SK-N-SH (cell line): ENCODE measurements around the gene RPL10. TPM values are rescaled to one million over a fixed set of nuclear protein-coding genes. Genes with fewer than 3 reads are reported as not detected.
A peak's percentile ranks its signal among the peaks of the same experiment; 100 is the strongest.

Experiments used
- CTCF ChIA-PET: fragments of 300-600, 350-600 bp; formaldehyde crosslinking; extraction: SDS; loops from one replicate; lab custom pipeline; 2021; lab: Yijun Ruan, JAX
- POLR2A ChIA-PET: fragments of 350-600 bp; sonication (Branson Sonifier 250); formaldehyde crosslinking; extraction: SDS; loops from one replicate; lab custom pipeline; 2020; ENCODE audit warnings: antibody characterized with exemption, inconsistent platforms; lab: Yijun Ruan, JAX
- DNase-seq: peaks from one replicate; pipeline ENCODE4 v3.0.0; 2012
- H2AFZ ChIP-seq: fragments of 200-600 bp; sonication (generic); 2 replicates; pipeline ENCODE4 v1.8.1; 2016; ENCODE audit warnings: antibody characterized with exemption, mild to moderate bottlenecking, low read depth
- H3F3A ChIP-seq: fragments of 200-600 bp; sonication (generic); replicated peaks from 2 replicates; pipeline ENCODE3; 2016; ENCODE audit warnings: antibody characterized with exemption, mild to moderate bottlenecking; ENCODE audit not compliant: insufficient read depth
- H3K27ac ChIP-seq, 2 experiments: fragments of 200-500 bp in 1 of 2; fragments of 200-600 bp in 1 of 2; sonication (Bioruptor generic) in 1 of 2; sonication (generic), shearing (Covaris generic) in 1 of 2; 2 replicates each; pipeline versions ENCODE4 v1.5.1 to v1.6.1; 2014 to 2016; ENCODE audit warnings: low read depth in 2 of 2, inconsistent platforms in 1 of 2, low read length in 1 of 2, mild to moderate bottlenecking in 1 of 2, mixed read lengths in 1 of 2
- H3K27me3 ChIP-seq: fragments of 200-600 bp; sonication (generic), shearing (Covaris generic); 2 replicates; pipeline ENCODE4 v1.6.1; 2016; ENCODE audit warnings: mixed run types; ENCODE audit not compliant: insufficient read depth
- H3K36me3 ChIP-seq, 2 experiments: fragments of 200-500 bp in 1 of 2; fragments of 200-600 bp in 1 of 2; sonication (Bioruptor generic) in 1 of 2; sonication (generic) in 1 of 2; replicated peaks in 1 of 2; 2 replicates each; pipeline versions ENCODE3 to v1.5.1; 2014 to 2016; ENCODE audit warnings: low read length in 1 of 2, mild to moderate bottlenecking in 1 of 2; ENCODE audit not compliant: insufficient read depth in 2 of 2, control insufficient read depth in 1 of 2
- H3K4me1 ChIP-seq, 2 experiments: fragments of 200-500 bp in 1 of 2; fragments of 200-600 bp in 1 of 2; sonication (Bioruptor generic) in 1 of 2; sonication (generic), shearing (Covaris generic) in 1 of 2; 2 replicates each; pipeline versions ENCODE4 v1.5.1 to v1.6.1; 2014 to 2016; ENCODE audit warnings: low read depth in 1 of 2, low read length in 1 of 2, mixed run types in 1 of 2; ENCODE audit not compliant: insufficient read depth in 2 of 2, control insufficient read depth in 1 of 2
- H3K4me2 ChIP-seq: fragments of 200-600 bp; sonication (generic), shearing (Covaris generic); 2 replicates; pipeline ENCODE4 v1.6.1; 2017; ENCODE audit warnings: mixed run types
- H3K4me3 ChIP-seq, 2 experiments: fragments of 200-500 bp in 1 of 2; fragments of 200-600 bp in 1 of 2; sonication (Bioruptor generic) in 1 of 2; sonication (generic), shearing (Covaris generic) in 1 of 2; 2 replicates each; pipeline versions ENCODE4 v1.5.1 to v1.8.1; 2014 to 2016; ENCODE audit warnings: low read depth in 2 of 2, inconsistent platforms in 1 of 2, low read length in 1 of 2, mild to moderate bottlenecking in 1 of 2, mixed read lengths in 1 of 2, moderate library complexity in 1 of 2
- H3K79me2 ChIP-seq: fragments of 200-600 bp; sonication (generic); 2 replicates; pipeline ENCODE4 v1.8.1; 2017; ENCODE audit warnings: mild to moderate bottlenecking; ENCODE audit not compliant: insufficient read depth
- H3K9ac ChIP-seq: fragments of 200-600 bp; sonication (generic); 2 replicates; pipeline ENCODE4 v1.6.1; 2017; ENCODE audit warnings: mixed run types
- H3K9me2 ChIP-seq: fragments of 200-600 bp; sonication (generic); 2 replicates; pipeline ENCODE4 v1.6.1; 2017; ENCODE audit warnings: mixed run types
- H3K9me3 ChIP-seq: fragments of 200-600 bp; sonication (generic); 2 replicates; pipeline ENCODE4 v1.6.1; 2017; ENCODE audit warnings: mixed run types, mild to moderate bottlenecking, moderate library complexity
- H4K20me1 ChIP-seq: fragments of 200-600 bp; sonication (generic); 2 replicates; pipeline ENCODE4 v1.6.1; 2017; ENCODE audit warnings: mild to moderate bottlenecking, mixed run types; ENCODE audit not compliant: insufficient read depth
- CHD2 ChIP-seq: fragments of 150-350 bp; IDR thresholded peaks from 2 replicates; pipeline ENCODE4 v1.6.1; 2018; ENCODE audit warnings: low read length; ENCODE audit not compliant: partially characterized antibody
- FOSL2 ChIP-seq: IDR thresholded peaks from 2 replicates; pipeline ENCODE4 v1.4.0; 2012; ENCODE audit warnings: low read depth, mild to moderate bottlenecking, moderate library complexity, borderline replicate concordance
- GATA2 ChIP-seq: sonication (generic); formaldehyde crosslinking; IDR thresholded peaks from 2 replicates; pipeline ENCODE4 v1.5.0; 2020; ENCODE audit warnings: mild to moderate bottlenecking, missing genetic modification reagents
- JUND ChIP-seq: IDR thresholded peaks from 2 replicates; pipeline ENCODE4 v1.4.0; 2012
- MXI1 ChIP-seq: IDR thresholded peaks from 2 replicates; pipeline ENCODE4 v1.6.1; 2012; ENCODE audit warnings: mild to moderate bottlenecking, low read depth, low read length, improper control_type of control experiment
- PBX3 ChIP-seq: IDR thresholded peaks from 2 replicates; pipeline ENCODE4; 2012
- POLR2AphosphoS5 ChIP-seq: IDR thresholded peaks from 2 replicates; pipeline ENCODE4 v1.6.1; 2012; ENCODE audit warnings: low read depth, low read length
- RCOR1 ChIP-seq: fragments of 150-350 bp; IDR thresholded peaks from 2 replicates; pipeline ENCODE4 v1.6.1; 2017; ENCODE audit warnings: antibody characterized with exemption, low read length
- RFX5 ChIP-seq: IDR thresholded peaks from 2 replicates; pipeline ENCODE4 v1.6.1; 2012; ENCODE audit warnings: mild to moderate bottlenecking, improper control_type of control experiment, low read length
- ZBTB33 ChIP-seq: IDR thresholded peaks from 2 replicates; pipeline ENCODE4 v1.4.0; 2012; ENCODE audit warnings: low read depth, borderline replicate concordance
- WGBS: methylation state at CpG from one replicate; pipeline ENCODE4 v1.1.6; 2017; ENCODE audit warnings: low lambda C conversion rate; 5-methylcytosine and 5-hydroxymethylcytosine counted together
- polyA plus RNA-seq, 3 experiments: library from polyadenylated mRNA; depleted of rRNA; stranded (reverse); fragments of >200 nt; gene quantifications; 2 replicates each; pipeline ENCODE4 v1.2.3, GENCODE V29; 2012

Gene RPL10
- polyA plus RNA-seq, 1 of the 3 experiments (the other 2 are of a cell fraction) = 4,562 TPM

DNA sequence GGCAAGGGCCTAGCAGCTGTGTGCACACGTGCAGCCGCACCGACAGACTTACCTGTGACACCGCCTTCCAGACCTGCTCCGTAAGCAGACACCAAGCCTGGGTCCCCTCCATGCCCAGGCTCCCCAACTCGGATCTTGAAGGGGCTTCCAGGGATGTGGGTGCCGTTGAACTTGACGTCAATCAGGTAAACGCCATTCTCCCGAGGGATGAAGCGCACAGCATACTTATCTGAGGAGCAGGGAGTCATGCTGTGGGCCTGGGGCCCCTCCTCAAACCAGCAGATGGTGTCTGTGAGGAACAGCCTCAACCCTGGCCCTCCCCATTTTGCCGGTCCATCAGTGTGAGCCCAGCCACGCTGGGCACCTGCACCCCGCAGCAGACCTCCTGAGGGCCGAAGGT lies 48.2 kb upstream of the RPL10 start:
- POLR2A ChIA-PET = no interaction called here
- no peak overlapping the region for H3K9ac ChIP-seq
- H3K9me3 ChIP-seq = no peaks in the 10 kb centered on the region
- WGBS = 73% methylated on average over 4 of the region's 15 CpGs
- H3K36me3 ChIP-seq = peaks cover 6 to 53% of the 10 kb centered on the region in 2 experiments
- DNase-seq = no peak
- no peak overlapping the region; a peak in 1 of 4 replicates for H3K27ac ChIP-seq
- H2AFZ ChIP-seq = no peak overlapping the region
- TF ChIP-seq POLR2AphosphoS5 (peak; percentile 23; the same call in 1 of the 2 replicates), CHD2 (no peak)
- TF ChIP-seq, all 33 proteins: peak for 1
- H4K20me1 ChIP-seq = peaks cover 77% of the 10 kb centered on the region
- H3K27me3 ChIP-seq = no peaks in the 10 kb centered on the region
- H3K4me3 ChIP-seq = no peak overlapping the region
- CTCF ChIA-PET = no interaction called here
- H3K79me2 ChIP-seq = no peaks in the 10 kb centered on the region
- H3K4me2 ChIP-seq = no peak overlapping the region
- H3K9me2 ChIP-seq = no peaks in the 10 kb centered on the region
- peaks cover 55% of the 10 kb centered on the region for H3F3A ChIP-seq
- H3K4me1 ChIP-seq = peaks cover 0 to 5% of the 10 kb centered on the region in 2 experiments; a peak in 1 of 4 replicates

- Histone ChIP-seq H3K27me3 (no peaks in the 10 kb centered on the region), H3K4me3 (no peak overlapping the region), H3K4me1 (peaks cover 0 to 5% of the 10 kb centered on the region in 2 experiments; a peak in 1 of 4 replicates), H3K9ac (no peak overlapping the region), H3K36me3 (peaks cover 6 to 59% of the 10 kb centered on the region in 2 experiments), H4K20me1 (peaks cover 84% of the 10 kb centered on the region), H3K27ac (no peak overlapping the region), H3F3A (peaks cover 56% of the 10 kb centered on the region), H2AFZ (no peak overlapping the region), H3K79me2 (no peaks in the 10 kb centered on the region), H3K9me3 (no peaks in the 10 kb centered on the region), H3K9me2 (no peaks in the 10 kb centered on the region), H3K4me2 (no peak overlapping the region)
- DNase-seq = no peak
- ChIA-PET POLR2A (no interaction called here), CTCF (no interaction called here)
- 85% methylated on average over 4 of the region's 19 CpGs for WGBS
- no peak for TF ChIP-seq PBX3
- no peak for TF ChIP-seq ZBTB33
- TF ChIP-seq RCOR1 = no peak
- no peak for TF ChIP-seq RFX5
- no peak for TF ChIP-seq MXI1
- no peak for TF ChIP-seq POLR2AphosphoS5
- TF ChIP-seq FOSL2 = no peak
- TF ChIP-seq GATA2 (CRISPR knock-in tag) = no peak
- TF ChIP-seq JUND = no peak
Observed at GRCh38 chrX:154350429-154351182, 47.6 kb upstream of the RPL10 start.
